Neural progenitor cell (in vitro differentiated cells): Measurements from ENCODE around the gene PRKCA. TPM values are rescaled to one million over a fixed set of nuclear protein-coding genes. Genes with fewer than 3 reads are reported as not detected.

Source experiments
- DNase-seq: peaks from one replicate; pipeline ENCODE4 v3.0.0-alpha.2; 2016; ENCODE audit warnings: low spot score
- H2AFZ ChIP-seq: fragments of 200-600 bp; sonication (generic); replicated peaks from 2 replicates; pipeline ENCODE4 v1.6.1; 2016; ENCODE audit warnings: antibody characterized with exemption
- H3F3A ChIP-seq: fragments of 200-600 bp; sonication (generic); 2 replicates; pipeline ENCODE4 v1.6.1; 2016; ENCODE audit warnings: antibody characterized with exemption, low read depth
- H3K27ac ChIP-seq: fragments of 200-600 bp; sonication (generic); 2 replicates; pipeline ENCODE4 v1.5.1; 2016; ENCODE audit warnings: mild to moderate bottlenecking
- H3K27me3 ChIP-seq: fragments of 200-600 bp; sonication (generic); 2 replicates; pipeline ENCODE4 v1.6.1; 2016; ENCODE audit warnings: mild to moderate bottlenecking, moderate library complexity
- H3K36me3 ChIP-seq: fragments of 200-600 bp; sonication (generic); 2 replicates; pipeline ENCODE4 v1.5.1; 2016
- H3K4me1 ChIP-seq: fragments of 200-600 bp; sonication (generic); 2 replicates; pipeline ENCODE4 v1.6.1; 2016; ENCODE audit warnings: mixed run types
- H3K4me2 ChIP-seq: fragments of 200-600 bp; sonication (generic); 2 replicates; pipeline ENCODE4 v1.6.1; 2016
- H3K4me3 ChIP-seq: fragments of 200-600 bp; sonication (generic); 2 replicates; pipeline ENCODE4 v1.5.1; 2016
- H3K79me2 ChIP-seq: fragments of 200-600 bp; sonication (generic); 2 replicates; pipeline ENCODE4 v1.6.1; 2016; ENCODE audit warnings: low read depth
- H3K9ac ChIP-seq: fragments of 200-600 bp; sonication (generic); 2 replicates; pipeline ENCODE4 v1.6.1; 2016
- H3K9me3 ChIP-seq: fragments of 200-600 bp; sonication (generic); 2 replicates; pipeline ENCODE4 v1.5.1; 2016; ENCODE audit warnings: low read depth
- H4K20me1 ChIP-seq: fragments of 200-600 bp; sonication (generic); 2 replicates; pipeline ENCODE4 v1.6.1; 2016; ENCODE audit warnings: low read depth
- H3K27ac Mint-ChIP-seq: 3 replicates; pipeline ENCODE4 v1.8.0; 2021; ENCODE audit warnings: mixed read lengths
- H3K27me3 Mint-ChIP-seq: 2 replicates; pipeline ENCODE4 v1.8.0; 2022; ENCODE audit warnings: low read depth, mild to moderate bottlenecking, inconsistent platforms, moderate library complexity, mixed read lengths; ENCODE audit not compliant: insufficient read depth
- H3K36me3 Mint-ChIP-seq: 3 replicates; pipeline ENCODE4 v1.8.0; 2021; ENCODE audit warnings: mixed read lengths
- H3K4me1 Mint-ChIP-seq: 3 replicates; pipeline ENCODE4 v1.8.0; 2021; ENCODE audit warnings: mixed read lengths
- H3K4me3 Mint-ChIP-seq: 3 replicates; pipeline ENCODE4 v1.8.0; 2021; ENCODE audit warnings: mild to moderate bottlenecking, moderate library complexity, mixed read lengths
- H3K9me3 Mint-ChIP-seq: 3 replicates; pipeline ENCODE4 v1.8.0; 2020; ENCODE audit warnings: mixed read lengths
- CTCF ChIP-seq: fragments of 200-600 bp; sonication (generic); IDR thresholded peaks from 2 replicates; pipeline ENCODE4 v1.5.1; 2017; ENCODE audit warnings: antibody characterized with exemption, mild to moderate bottlenecking
- EZH2 ChIP-seq: fragments of 200-600 bp; sonication (generic); IDR thresholded peaks from 2 replicates; pipeline ENCODE4 v1.6.1; 2017; ENCODE audit warnings: antibody characterized with exemption, mild to moderate bottlenecking, moderate library complexity
- EZH2phosphoT487 ChIP-seq: fragments of 200-600 bp; sonication (generic); IDR thresholded peaks from 2 replicates; pipeline ENCODE4 v1.6.1; 2017; ENCODE audit warnings: antibody characterized with exemption
- total RNA-seq: library from RNA; depleted of rRNA; stranded (reverse); fragments of >200 nt; gene quantifications from 2 replicates; pipeline ENCODE4 v1.2.3, GENCODE V29; 2015; ENCODE audit warnings: low replicate concordance

Gene PRKCA
- total RNA-seq, 1 donor from 2014 or later = 2.1 TPM

- Mint-ChIP-seq H3K27me3 (peaks cover 5% of the 10 kb centered on the region), H3K27ac (peak overlapping the region; percentile 64), H3K9me3 (no peaks in the 10 kb centered on the region), H3K36me3 (no peaks in the 10 kb centered on the region), H3K4me1 (peaks cover 46% of the 10 kb centered on the region), H3K4me3 (no peak overlapping the region)
- no peaks in the 10 kb centered on the region for H3K9me3 ChIP-seq
- no peak overlapping the region for H3K4me3 ChIP-seq
- DNase-seq = no peak
- H3K36me3 ChIP-seq = no peaks in the 10 kb centered on the region
- TF ChIP-seq EZH2 (no peak), EZH2phosphoT487 (no peak), CTCF (no peak)
- H3K27ac ChIP-seq = no peak overlapping the region
- no peak overlapping the region for H3K4me2 ChIP-seq
- no peaks in the 10 kb centered on the region for H3K4me1 ChIP-seq
- no peaks in the 10 kb centered on the region for H3F3A ChIP-seq
- no peaks in the 10 kb centered on the region for H3K79me2 ChIP-seq
- no peak overlapping the region for H2AFZ ChIP-seq
- no peaks in the 10 kb centered on the region for H4K20me1 ChIP-seq
- H3K27me3 ChIP-seq = no peaks in the 10 kb centered on the region
- H3K9ac ChIP-seq = no peak overlapping the region
Measured at GRCh38 chr17:66726846-66727245, 424.4 kb downstream of the PRKCA start.

GRCh38 chr17:66727634-66728570 lies 425.5 kb downstream of the PRKCA start:
- DNase-seq = peak; percentile 79
- H3K4me1 Mint-ChIP-seq = peaks cover 40% of the 10 kb centered on the region
- H3K27ac Mint-ChIP-seq = peak overlapping the region; percentile 89
- no peaks in the 10 kb centered on the region for H3K36me3 ChIP-seq
- H3K9me3 ChIP-seq = no peaks in the 10 kb centered on the region
- no peak overlapping the region for H3K4me3 ChIP-seq
- H2AFZ ChIP-seq = no peak overlapping the region
- no peak overlapping the region for H3K4me3 Mint-ChIP-seq
- H3K9ac ChIP-seq = no peak overlapping the region
- no peak overlapping the region for H3K4me2 ChIP-seq
- no peaks in the 10 kb centered on the region for H4K20me1 ChIP-seq
- no peaks in the 10 kb centered on the region for H3K36me3 Mint-ChIP-seq
- H3K27ac ChIP-seq = no peak overlapping the region
- H3K4me1 ChIP-seq = no peaks in the 10 kb centered on the region
- TF ChIP-seq CTCF (peak; percentile 80), EZH2phosphoT487 (no peak)
- H3F3A ChIP-seq = no peaks in the 10 kb centered on the region
- peaks cover 5% of the 10 kb centered on the region for H3K27me3 Mint-ChIP-seq
- H3K27me3 ChIP-seq = no peaks in the 10 kb centered on the region
- no peaks in the 10 kb centered on the region for H3K9me3 Mint-ChIP-seq
- H3K79me2 ChIP-seq = no peaks in the 10 kb centered on the region

- H3K27ac ChIP-seq = no peak overlapping the region
- H3K9me3 ChIP-seq = no peaks in the 10 kb centered on the region
- no peaks in the 10 kb centered on the region for H4K20me1 ChIP-seq
- no peak overlapping the region for H3K4me2 ChIP-seq
- H3K9ac ChIP-seq = no peak overlapping the region
- Mint-ChIP-seq H3K4me1 (peaks cover 24% of the 10 kb centered on the region), H3K4me3 (no peak overlapping the region), H3K9me3 (no peaks in the 10 kb centered on the region), H3K36me3 (peaks cover 10% of the 10 kb centered on the region), H3K27ac (no peak overlapping the region), H3K27me3 (peaks cover 8% of the 10 kb centered on the region)
- H2AFZ ChIP-seq = no peak overlapping the region
- H3K79me2 ChIP-seq = no peaks in the 10 kb centered on the region
- no peaks in the 10 kb centered on the region for H3K36me3 ChIP-seq
- no peaks in the 10 kb centered on the region for H3K27me3 ChIP-seq
- no peaks in the 10 kb centered on the region for H3F3A ChIP-seq
- TF ChIP-seq CTCF (no peak), EZH2 (no peak), EZH2phosphoT487 (no peak)
- H3K4me3 ChIP-seq = no peak overlapping the region
- DNase-seq = no peak
- no peaks in the 10 kb centered on the region for H3K4me1 ChIP-seq
Measured at GRCh38 chr17:66730461-66730923, 428.1 kb downstream of the PRKCA start.
